ENCODE results near the gene SLC16A10. TPM values are rescaled to one million over a fixed set of nuclear protein-coding genes. Genes with fewer than 3 reads are reported as not detected.

SLC16A10 gene
- total and polyA plus RNA-seq, 2 of the 13 experiments (the other 11 are each of a cell fraction or from before 2014, with no cell fraction given): 8.2 to 20.1 TPM

- Histone ChIP-seq H3K79me2 (ENCODE audit: insufficient read depth, low read length) (no peaks in the 10 kb centered on the region), H3K27ac (ENCODE audit: extremely low read length, insufficient read depth, low read length) (no peak overlapping the region), H3K4me1 (ENCODE audit: insufficient read depth, low read length) (no peaks in the 10 kb centered on the region), H3K27me3 (ENCODE audit: control insufficient read depth in 1 of 2, insufficient read depth in 2 of 2, low read length in 2 of 2) (no peaks in the 10 kb centered on the region), H3K9me3 (ENCODE audit: low read length) (peaks cover 9% of the 10 kb centered on the region), H4K20me1 (ENCODE audit: insufficient read depth, low read length) (no peaks in the 10 kb centered on the region), H3K36me3 (replicated peaks in 1 of 2; ENCODE audit: control insufficient read depth in 1 of 2, insufficient read depth in 2 of 2, low read length in 2 of 2) (no peaks in the 10 kb centered on the region), H2AFZ (ENCODE audit: low read length) (no peak overlapping the region), H3K9ac (ENCODE audit: insufficient read depth, low read depth, low read length) (no peak overlapping the region), H3K4me2 (ENCODE audit: low read depth, low read length) (no peak overlapping the region), H3K4me3 (replicated peaks in 1 of 3; ENCODE audit: insufficient read depth in 1 of 3, low read depth in 2 of 3, low read length in 3 of 3) (no peak overlapping the region)
- no peak for ATAC-seq
- in situ Hi-C loops (cut with HindIII; ENCODE audit: extremely low pct_ligation_motif_present, low pct_unique_long_range_greater_than_20kb) (no loop called here), intact Hi-C loops (cut with micrococcal nuclease; ENCODE audit: unreplicated experiment) (no loop called here)
- TF ChIP-seq ZNF747 (CRISPR knock-in tag; IDR thresholded peaks at IDR 0.05; ENCODE audit: borderline replicate concordance) (no peak), TOPORS (CRISPR knock-in tag; IDR thresholded peaks at IDR 0.05) (0 out of 2 replicates have a peak, but pooled peaks have one; percentile 31)
- BruUV-seq (replicated peaks): no TSS peak
- ChIA-PET POLR2A (no interaction called here), CTCF (ENCODE audit: low intra/inter-chr PET ratio, low total read pairs) (no interaction called here)
- no peak for DNase-seq (ENCODE audit: low spot score)
- FAIRE-seq: no peak
Observed at GRCh38 chr6:111162504-111162903, 75.2 kb downstream of the SLC16A10 start.

GRCh38 chr6:111171577-111172400, 84.5 kb downstream of the SLC16A10 start:
- no peak for TF ChIP-seq ZIK1 (CRISPR knock-in tag; IDR thresholded peaks at IDR 0.05; ENCODE audit: borderline replicate concordance, low read depth)
- TF ChIP-seq MLLT10 (CRISPR knock-in tag; IDR thresholded peaks at IDR 0.05): no peak
- no peak for TF ChIP-seq ARNTL (CRISPR knock-in tag; IDR thresholded peaks at IDR 0.05)
- TF ChIP-seq ATF3 (CRISPR knock-in tag; IDR thresholded peaks at IDR 0.05): no peak
- TF ChIP-seq ZSCAN5A (CRISPR knock-in tag; IDR thresholded peaks at IDR 0.05; ENCODE audit: borderline replicate concordance): no peak
- no peak for TF ChIP-seq HOXD1 (CRISPR knock-in tag; IDR thresholded peaks at IDR 0.05)
- TF ChIP-seq ZNF713 (CRISPR knock-in tag; IDR thresholded peaks at IDR 0.05): no peak
- TF ChIP-seq NR2F6 (IDR thresholded peaks at IDR 0.05): no peak
- TF ChIP-seq NR2F6 (CRISPR knock-in tag; IDR thresholded peaks at IDR 0.05): no peak
- TF ChIP-seq ZNF746 (CRISPR knock-in tag; IDR thresholded peaks at IDR 0.05): no peak
- TF ChIP-seq FOSL1 (CRISPR knock-in tag; IDR thresholded peaks at IDR 0.05; ENCODE audit: borderline replicate concordance): no peak
- TF ChIP-seq IKZF5 (CRISPR knock-in tag; IDR thresholded peaks at IDR 0.05): no peak
- TF ChIP-seq MXD1 (CRISPR knock-in tag; IDR thresholded peaks at IDR 0.05): no peak
- TF ChIP-seq ZNF570 (CRISPR knock-in tag; IDR thresholded peaks at IDR 0.05; ENCODE audit: borderline replicate concordance): no peak
- no peak overlapping the region for H3K27ac ChIP-seq (ENCODE audit: extremely low read length, insufficient read depth, low read length)
- H4K20me1 ChIP-seq (ENCODE audit: insufficient read depth, low read length): no peaks in the 10 kb centered on the region
- H3K4me2 ChIP-seq (ENCODE audit: low read depth, low read length): no peak overlapping the region
- no peak overlapping the region for H3K4me3 ChIP-seq (replicated peaks in 1 of 3; ENCODE audit: insufficient read depth in 1 of 3, low read depth in 2 of 3, low read length in 3 of 3)
- no peak overlapping the region for H2AFZ ChIP-seq (ENCODE audit: low read length)
- no peak overlapping the region for H3K9ac ChIP-seq (ENCODE audit: insufficient read depth, low read depth, low read length)
- ChIA-PET CTCF (ENCODE audit: low intra/inter-chr PET ratio, low total read pairs) (no interaction called here), POLR2A (no interaction called here)
- no peaks in the 10 kb centered on the region for H3K79me2 ChIP-seq (ENCODE audit: insufficient read depth, low read length)
- in situ Hi-C loops (cut with HindIII; ENCODE audit: extremely low pct_ligation_motif_present, low pct_unique_long_range_greater_than_20kb) (no loop called here), intact Hi-C loops (cut with micrococcal nuclease; ENCODE audit: unreplicated experiment) (no loop called here)
- no peaks in the 10 kb centered on the region for H3K36me3 ChIP-seq (replicated peaks in 1 of 2; ENCODE audit: control insufficient read depth in 1 of 2, insufficient read depth in 2 of 2, low read length in 2 of 2)
- H3K27me3 ChIP-seq (ENCODE audit: control insufficient read depth in 1 of 2, insufficient read depth in 2 of 2, low read length in 2 of 2): no peaks in the 10 kb centered on the region
- no TSS peak for BruUV-seq (replicated peaks)
- 89% methylated on average over 6 of the region's 6 CpGs for WGBS (ENCODE audit: low lambda C conversion rate)
- H3K9me3 ChIP-seq (ENCODE audit: low read length): no peaks in the 10 kb centered on the region
- H3K4me1 ChIP-seq (ENCODE audit: insufficient read depth, low read length): peaks cover 12% of the 10 kb centered on the region
- no peak for FAIRE-seq
- ATAC-seq: no peak
- no peak for DNase-seq (ENCODE audit: low spot score)
